Endothelial cell (in vitro differentiated cells): Measurements from ENCODE around the gene TPP1. TPM values are rescaled to one million over a fixed set of nuclear protein-coding genes. Genes with fewer than 3 reads are reported as not detected.

ENCODE experiments used
- DNase-seq: peaks from one replicate; pipeline ENCODE4 v3.0.0; 2021; ENCODE audit warnings: low spot score
- H3K27ac Mint-ChIP-seq: one replicate; pipeline ENCODE4 v1.8.0; 2021; ENCODE audit warnings: mixed read lengths, inconsistent platforms; ENCODE audit not compliant: unreplicated experiment
- H3K27me3 Mint-ChIP-seq: one replicate; pipeline ENCODE4 v1.8.0; 2021; ENCODE audit warnings: mild to moderate bottlenecking, moderate library complexity, mixed read lengths, inconsistent platforms; ENCODE audit not compliant: unreplicated experiment
- H3K36me3 Mint-ChIP-seq: one replicate; pipeline ENCODE4 v1.8.0; 2021; ENCODE audit warnings: mild to moderate bottlenecking, low read depth, mixed read lengths, inconsistent platforms; ENCODE audit not compliant: unreplicated experiment
- H3K4me1 Mint-ChIP-seq: one replicate; pipeline ENCODE4 v1.8.0; 2021; ENCODE audit warnings: mild to moderate bottlenecking, mixed read lengths, inconsistent platforms; ENCODE audit not compliant: unreplicated experiment
- H3K4me3 Mint-ChIP-seq: one replicate; pipeline ENCODE4 v1.8.0; 2021; ENCODE audit warnings: mild to moderate bottlenecking, mixed read lengths, inconsistent platforms; ENCODE audit not compliant: unreplicated experiment
- H3K9me3 Mint-ChIP-seq: one replicate; pipeline ENCODE4 v1.8.0; 2021; ENCODE audit warnings: mixed read lengths, inconsistent platforms; ENCODE audit not compliant: unreplicated experiment
- CTCF ChIP-seq: fragments of 200-600 bp; sonication (generic); IDR thresholded peaks from one replicate; pipeline ENCODE4 v1.5.0; 2021; ENCODE audit warnings: antibody characterized with exemption; ENCODE audit not compliant: unreplicated experiment
- total RNA-seq: library from RNA; stranded (reverse); fragmentation: NEBNext Ultra II Directional; extraction: Animal tissue kit (Norgen Biotek cat#: 25700); gene quantifications from one replicate; pipeline ENCODE4 v1.2.1, GENCODE V29; 2021; ENCODE audit not compliant: unreplicated experiment

TPP1 gene
- total RNA-seq, 1 donor from 2014 or later, result 52.9 TPM

- no peak overlapping the region for H3K27ac Mint-ChIP-seq
- H3K27me3 Mint-ChIP-seq, result peaks cover 4% of the 10 kb centered on the region
- TF ChIP-seq CTCF, result no peak
- no peaks in the 10 kb centered on the region for H3K9me3 Mint-ChIP-seq
- no peak overlapping the region for H3K4me3 Mint-ChIP-seq
- DNase-seq, result no peak
- peaks cover 11% of the 10 kb centered on the region for H3K4me1 Mint-ChIP-seq
- no peaks in the 10 kb centered on the region for H3K36me3 Mint-ChIP-seq
These were observed 35.2 kb upstream of the TPP1 start for GRCh38 chr11:6654281-6655019.

- Mint-ChIP-seq H3K27ac (no peak overlapping the region), H3K4me1 (peaks cover 11% of the 10 kb centered on the region), H3K4me3 (no peak overlapping the region), H3K9me3 (no peaks in the 10 kb centered on the region), H3K27me3 (peaks cover 4% of the 10 kb centered on the region), H3K36me3 (no peaks in the 10 kb centered on the region)
- TF ChIP-seq CTCF, result no peak
- DNase-seq, result no peak
These were observed 34.4 kb upstream of the TPP1 start for GRCh38 chr11:6653656-6654055.

GRCh38 chr11:6653097-6653496 is 33.9 kb upstream of the TPP1 start:
- Mint-ChIP-seq H3K27me3 (peaks cover 4% of the 10 kb centered on the region), H3K9me3 (no peaks in the 10 kb centered on the region), H3K36me3 (no peaks in the 10 kb centered on the region), H3K27ac (no peak overlapping the region), H3K4me3 (no peak overlapping the region), H3K4me1 (peaks cover 11% of the 10 kb centered on the region)
- no peak for DNase-seq
- TF ChIP-seq CTCF, result no peak

GRCh38 chr11:6652182-6652581 is 33.0 kb upstream of the TPP1 start:
- Mint-ChIP-seq H3K9me3 (no peaks in the 10 kb centered on the region), H3K4me1 (peaks cover 9% of the 10 kb centered on the region), H3K27me3 (peaks cover 4% of the 10 kb centered on the region), H3K27ac (no peak overlapping the region), H3K36me3 (no peaks in the 10 kb centered on the region), H3K4me3 (no peak overlapping the region)
- no peak for TF ChIP-seq CTCF
- DNase-seq, result no peak

GRCh38 chr11:6650980-6651379 is 31.8 kb upstream of the TPP1 start:
- H3K36me3 Mint-ChIP-seq, result no peaks in the 10 kb centered on the region
- DNase-seq, result no peak
- TF ChIP-seq CTCF, result no peak
- H3K27me3 Mint-ChIP-seq, result no peaks in the 10 kb centered on the region
- H3K4me3 Mint-ChIP-seq, result no peak overlapping the region
- no peaks in the 10 kb centered on the region for H3K9me3 Mint-ChIP-seq
- H3K27ac Mint-ChIP-seq, result no peak overlapping the region
- H3K4me1 Mint-ChIP-seq, result no peaks in the 10 kb centered on the region
